Stimulated activated CD8-positive, alpha-beta memory T cell treated with anti-CD3 and anti-CD28 coated beads, Interleukin-7, amount 100 ng/mL, for 48 hours (primary cell): ENCODE results near the gene VANGL1.
A peak's percentile ranks its signal among the peaks of the same experiment; 100 is the strongest.
"Not testable (repeated sequence)": the region's sequence is repeated elsewhere in the genome, so short reads cannot be mapped to it uniquely, and the experiment has no call there.

Source experiments
- DNase-seq, 2 donors: peaks; one replicate each; pipeline ENCODE4 v3.0.0-alpha.2; 2020; ENCODE audit warnings: low read depth in 1 of 2; ENCODE audit errors: extremely low read depth in 1 of 2

VANGL1 gene

GRCh38 chr1:115641762-115642167 is at the start of gene VANGL1:
Gene VANGL1, plus strand, starts transcription at chr1:115641970. Its CDS starts 9,444 bp downstream, at chr1:115651414.
- peak; percentile 40 to 41 for DNase-seq

- DNase-seq, result no peak
Measured at GRCh38 chr1:115592264-115592663, 49.5 kb upstream of the VANGL1 start.

GRCh38 chr1:115593365-115594259 is 48.2 kb upstream of the VANGL1 start:
- no peak for DNase-seq

- no peak for DNase-seq
Measured at GRCh38 chr1:115594600-115594999, 47.2 kb upstream of the VANGL1 start.

- peak; percentile 18 to 20 for DNase-seq
Measured at GRCh38 chr1:115595279-115596079, 46.3 kb upstream of the VANGL1 start.

GRCh38 chr1:115596080-115596780 is 45.5 kb upstream of the VANGL1 start:
- DNase-seq, result no peak

GRCh38 chr1:115604508-115604907 is 37.3 kb upstream of the VANGL1 start:
- DNase-seq, result no peak

GRCh38 chr1:115606305-115606704 is 35.5 kb upstream of the VANGL1 start:
- no peak for DNase-seq

GRCh38 chr1:115609021-115609420 is 32.7 kb upstream of the VANGL1 start:
- no peak for DNase-seq

GRCh38 chr1:115613767-115614166 is 28.0 kb upstream of the VANGL1 start:
- DNase-seq, result no peak

GRCh38 chr1:115620453-115620852 is 21.3 kb upstream of the VANGL1 start:
- DNase-seq, result no peak

GRCh38 chr1:115620950-115621349 is 20.8 kb upstream of the VANGL1 start:
- no peak for DNase-seq

GRCh38 chr1:115624859-115625258 is 16.9 kb upstream of the VANGL1 start:
- DNase-seq, result no peak

- no peak for DNase-seq
Measured at GRCh38 chr1:115630342-115630741, 11.4 kb upstream of the VANGL1 start.

- no peak for DNase-seq
Measured at GRCh38 chr1:115632251-115633026, 9.3 kb upstream of the VANGL1 start.

- not testable (repeated sequence) for DNase-seq
Measured at GRCh38 chr1:115633606-115634005, 8.2 kb upstream of the VANGL1 start.

- DNase-seq, result not testable (repeated sequence)
Measured at GRCh38 chr1:115637247-115637646, 4.5 kb upstream of the VANGL1 start.

- DNase-seq, result no peak
Measured at GRCh38 chr1:115640384-115640783, 1.4 kb upstream of the VANGL1 start.

GRCh38 chr1:115642168-115643072 is 650 bp downstream of the VANGL1 start:
- DNase-seq, result peak in 1 of 2 donors; percentile 12
